ENCODE results near the gene ENOX1. TPM values are rescaled to one million over a fixed set of nuclear protein-coding genes. Genes with fewer than 3 reads are reported as not detected.

Gene ENOX1
- total and polyA plus RNA-seq, 2 of the 13 experiments (the other 11 are each of a cell fraction or from before 2014, with no cell fraction given): not detected

- TF ChIP-seq ZBTB39 (CRISPR knock-in tag; IDR thresholded peaks at IDR 0.05) (no peak), ZNF281 (CRISPR knock-in tag; IDR thresholded peaks at IDR 0.05; ENCODE audit: borderline replicate concordance) (no peak), MYC (CRISPR knock-in tag; IDR thresholded peaks at IDR 0.05; ENCODE audit: borderline replicate concordance) (no peak)
- TF ChIP-seq, protein P1, sequence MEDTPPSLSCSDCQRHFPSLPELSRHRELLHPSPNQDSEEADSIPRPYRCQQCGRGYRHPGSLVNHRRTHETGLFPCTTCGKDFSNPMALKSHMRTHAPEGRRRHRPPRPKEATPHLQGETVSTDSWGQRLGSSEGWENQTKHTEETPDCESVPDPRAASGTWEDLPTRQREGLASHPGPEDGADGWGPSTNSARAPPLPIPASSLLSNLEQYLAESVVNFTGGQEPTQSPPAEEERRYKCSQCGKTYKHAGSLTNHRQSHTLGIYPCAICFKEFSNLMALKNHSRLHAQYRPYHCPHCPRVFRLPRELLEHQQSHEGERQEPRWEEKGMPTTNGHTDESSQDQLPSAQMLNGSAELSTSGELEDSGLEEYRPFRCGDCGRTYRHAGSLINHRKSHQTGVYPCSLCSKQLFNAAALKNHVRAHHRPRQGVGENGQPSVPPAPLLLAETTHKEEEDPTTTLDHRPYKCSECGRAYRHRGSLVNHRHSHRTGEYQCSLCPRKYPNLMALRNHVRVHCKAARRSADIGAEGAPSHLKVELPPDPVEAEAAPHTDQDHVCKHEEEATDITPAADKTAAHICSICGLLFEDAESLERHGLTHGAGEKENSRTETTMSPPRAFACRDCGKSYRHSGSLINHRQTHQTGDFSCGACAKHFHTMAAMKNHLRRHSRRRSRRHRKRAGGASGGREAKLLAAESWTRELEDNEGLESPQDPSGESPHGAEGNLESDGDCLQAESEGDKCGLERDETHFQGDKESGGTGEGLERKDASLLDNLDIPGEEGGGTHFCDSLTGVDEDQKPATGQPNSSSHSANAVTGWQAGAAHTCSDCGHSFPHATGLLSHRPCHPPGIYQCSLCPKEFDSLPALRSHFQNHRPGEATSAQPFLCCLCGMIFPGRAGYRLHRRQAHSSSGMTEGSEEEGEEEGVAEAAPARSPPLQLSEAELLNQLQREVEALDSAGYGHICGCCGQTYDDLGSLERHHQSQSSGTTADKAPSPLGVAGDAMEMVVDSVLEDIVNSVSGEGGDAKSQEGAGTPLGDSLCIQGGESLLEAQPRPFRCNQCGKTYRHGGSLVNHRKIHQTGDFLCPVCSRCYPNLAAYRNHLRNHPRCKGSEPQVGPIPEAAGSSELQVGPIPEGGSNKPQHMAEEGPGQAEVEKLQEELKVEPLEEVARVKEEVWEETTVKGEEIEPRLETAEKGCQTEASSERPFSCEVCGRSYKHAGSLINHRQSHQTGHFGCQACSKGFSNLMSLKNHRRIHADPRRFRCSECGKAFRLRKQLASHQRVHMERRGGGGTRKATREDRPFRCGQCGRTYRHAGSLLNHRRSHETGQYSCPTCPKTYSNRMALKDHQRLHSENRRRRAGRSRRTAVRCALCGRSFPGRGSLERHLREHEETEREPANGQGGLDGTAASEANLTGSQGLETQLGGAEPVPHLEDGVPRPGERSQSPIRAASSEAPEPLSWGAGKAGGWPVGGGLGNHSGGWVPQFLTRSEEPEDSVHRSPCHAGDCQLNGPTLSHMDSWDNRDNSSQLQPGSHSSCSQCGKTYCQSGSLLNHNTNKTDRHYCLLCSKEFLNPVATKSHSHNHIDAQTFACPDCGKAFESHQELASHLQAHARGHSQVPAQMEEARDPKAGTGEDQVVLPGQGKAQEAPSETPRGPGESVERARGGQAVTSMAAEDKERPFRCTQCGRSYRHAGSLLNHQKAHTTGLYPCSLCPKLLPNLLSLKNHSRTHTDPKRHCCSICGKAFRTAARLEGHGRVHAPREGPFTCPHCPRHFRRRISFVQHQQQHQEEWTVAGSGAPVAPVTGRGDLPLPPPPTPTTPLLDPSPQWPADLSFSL (CRISPR knock-in tag; IDR thresholded peaks at IDR 0.05): no peak
These were observed 189.7 kb downstream of the ENOX1 start (continued) for GRCh38 chr13:43596924-43597598.

Data from HepG2 (cell line).